Stimulated activated naive CD8-positive, alpha-beta T cell treated with anti-CD3 and anti-CD28 coated beads, Interleukin-15, Interleukin-2, amounts not matched to agents 100 U/mL and 50 U/mL, for 24 hours (primary cell): ENCODE measurements around the gene ASB4.
A peak's percentile ranks its signal among the peaks of the same experiment; 100 is the strongest.
"Not testable (repeated sequence)": the region's sequence is repeated elsewhere in the genome, so short reads cannot be mapped to it uniquely, and the experiment has no call there.

Experiments
- ATAC-seq: fragments of 150-1000 bp; cut with Tn5 transposase; one replicate; pipeline ENCODE4 v1.10.0; 2021
- DNase-seq: peaks from one replicate; pipeline ENCODE4 v3.0.0; 2021

ASB4 gene

GRCh38 chr7:95485391-95486123, at the start of gene ASB4:
TSS of gene ASB4 (plus strand) at chr7:95485943. CDS start at chr7:95485972, 29 bp downstream.
- ATAC-seq (no peak), DNase-seq (no peak)

GRCh38 chr7:95436407-95436806, 49.3 kb upstream of the ASB4 start:
- ATAC-seq: no peak
- no peak for DNase-seq

GRCh38 chr7:95440394-95441038, 45.2 kb upstream of the ASB4 start:
- ATAC-seq (no peak), DNase-seq (no peak)

- no peak for ATAC-seq
- DNase-seq: no peak
These were observed 44.5 kb upstream of the ASB4 start for GRCh38 chr7:95441042-95441823.

GRCh38 chr7:95444796-95445195, 40.9 kb upstream of the ASB4 start:
- DNase-seq: no peak
- no peak for ATAC-seq

GRCh38 chr7:95446618-95447017, 39.1 kb upstream of the ASB4 start:
- ATAC-seq (no peak), DNase-seq (no peak)

GRCh38 chr7:95454438-95455045, 31.2 kb upstream of the ASB4 start:
- no peak for ATAC-seq
- no peak for DNase-seq

GRCh38 chr7:95457947-95458346, 27.8 kb upstream of the ASB4 start:
- no peak for DNase-seq
- ATAC-seq: no peak

GRCh38 chr7:95460653-95461052, 25.1 kb upstream of the ASB4 start:
- DNase-seq, ATAC-seq: not testable (repeated sequence)

GRCh38 chr7:95467912-95468607, 17.7 kb upstream of the ASB4 start:
- DNase-seq: no peak
- ATAC-seq: no peak

- ATAC-seq (no peak), DNase-seq (no peak)
These were observed 16.6 kb upstream of the ASB4 start for GRCh38 chr7:95469187-95469586.

- DNase-seq (no peak), ATAC-seq (no peak)
These were observed 15.9 kb upstream of the ASB4 start for GRCh38 chr7:95469848-95470247.

- peak; percentile 77 for ATAC-seq
- peak; percentile 19 for DNase-seq
These were observed 15.3 kb upstream of the ASB4 start for GRCh38 chr7:95470452-95470851.

GRCh38 chr7:95471071-95471470, 14.7 kb upstream of the ASB4 start:
- no peak for DNase-seq

GRCh38 chr7:95472581-95473161, 13.1 kb upstream of the ASB4 start:
- DNase-seq: no peak
- ATAC-seq: no peak

More at GRCh38 chr7:95471071-95471470, 14.7 kb upstream of the ASB4 start:
- no peak for ATAC-seq

- ATAC-seq: no peak
These were observed 12.3 kb upstream of the ASB4 start for GRCh38 chr7:95473276-95473985.

GRCh38 chr7:95476072-95476847, 9.5 kb upstream of the ASB4 start:
- ATAC-seq (no peak), DNase-seq (no peak)

More at GRCh38 chr7:95473276-95473985, 12.3 kb upstream of the ASB4 start:
- DNase-seq: no peak

- peak; percentile 55 for ATAC-seq
These were observed 8.7 kb upstream of the ASB4 start for GRCh38 chr7:95476904-95477594.

GRCh38 chr7:95478272-95479037, 7.3 kb upstream of the ASB4 start:
- no peak for ATAC-seq
- no peak for DNase-seq

More at GRCh38 chr7:95476904-95477594, 8.7 kb upstream of the ASB4 start:
- peak; percentile 43 for DNase-seq
